Left colon (tissue), 2 donors: ENCODE results near the gene PROM2. TPM values are rescaled to one million over a fixed set of nuclear protein-coding genes. Genes with fewer than 3 reads are reported as not detected.

Source experiments
- ATAC-seq: fragments of 200-7000 bp; cut with Tn5 transposase; one replicate; pipeline ENCODE4 v1.9.1; 2020; ENCODE audit warnings: mild to moderate bottlenecking, moderate library complexity
- DNase-seq, 2 donors: peaks; one replicate each; pipeline ENCODE4 v3.0.0-alpha.2; 2020
- intact Hi-C, 2 donors: fragments of 100-400 bp; cut with DNase I in 1 of 2; cut with micrococcal nuclease in 1 of 2; formaldehyde crosslinking; loops; one replicate each; pipeline versions ENCODE4 v1.11.2 to v1.14.0; 2022; cut with DNase I, micrococcal nuclease
- total RNA-seq, 2 donors: library from RNA; stranded (reverse); fragmentation: NEBNext Ultra II Directional; extraction: Animal tissue kit (Norgen Biotek cat#: 25700); gene quantifications; one replicate each; pipeline ENCODE4 v1.2.1, GENCODE V29; 2021
- donor health status: DM: no; HTN: no; CAD: no.
- donor health status: DM: yes; HTN: yes; CAD: no.

The PROM2 gene
- total RNA-seq, 2 donors from 2014 or later, result 32.9 to 39.9 TPM

DNA sequence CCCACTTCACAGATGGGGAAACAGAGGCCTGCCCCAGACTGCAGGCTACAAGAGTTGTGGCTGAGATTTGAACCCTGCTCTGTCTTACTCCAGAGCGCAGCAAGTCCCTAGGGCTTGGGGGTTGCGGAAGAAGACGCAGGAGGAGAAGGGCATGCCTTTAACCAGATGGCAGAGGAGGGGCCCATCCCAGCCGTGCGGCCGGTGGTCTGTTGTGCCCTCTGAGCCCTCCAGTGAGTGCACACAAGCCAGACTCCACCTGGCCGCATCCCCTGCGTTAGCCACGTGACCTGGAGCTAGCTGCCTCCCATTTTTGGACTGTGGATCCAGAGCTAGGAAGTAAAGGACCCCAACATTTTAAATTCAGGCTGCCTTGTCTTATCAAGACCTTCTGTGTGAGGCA lies 25.7 kb downstream of the PROM2 start:
- ATAC-seq, result no peak
- intact Hi-C loops, result no loop called here
- DNase-seq, result no peak

DNA sequence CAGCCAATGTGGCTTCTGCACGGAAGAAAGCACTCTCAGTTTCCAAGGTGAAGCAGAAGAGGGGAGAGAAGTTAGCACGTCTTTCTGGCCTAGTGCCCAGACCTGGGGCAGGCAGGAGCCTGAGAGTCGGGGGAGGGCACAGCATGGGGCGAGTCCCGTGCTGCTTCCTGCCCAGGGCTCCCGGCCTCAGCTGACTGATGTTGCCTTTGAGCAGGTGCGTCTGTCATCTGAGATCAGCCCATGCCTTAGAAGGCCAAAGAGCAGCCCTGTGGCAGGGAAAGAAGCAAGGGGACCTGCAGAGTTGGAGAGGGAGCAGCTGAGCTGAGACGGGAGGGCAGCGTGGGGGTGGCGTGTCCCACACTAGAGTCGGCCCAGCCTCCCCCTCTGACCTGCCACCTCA lies 26.2 kb downstream of the PROM2 start:
- DNase-seq, result peak in 1 of 2 donors; percentile 31
- peak; percentile 49 for ATAC-seq
- intact Hi-C loops, result no loop called here

DNA sequence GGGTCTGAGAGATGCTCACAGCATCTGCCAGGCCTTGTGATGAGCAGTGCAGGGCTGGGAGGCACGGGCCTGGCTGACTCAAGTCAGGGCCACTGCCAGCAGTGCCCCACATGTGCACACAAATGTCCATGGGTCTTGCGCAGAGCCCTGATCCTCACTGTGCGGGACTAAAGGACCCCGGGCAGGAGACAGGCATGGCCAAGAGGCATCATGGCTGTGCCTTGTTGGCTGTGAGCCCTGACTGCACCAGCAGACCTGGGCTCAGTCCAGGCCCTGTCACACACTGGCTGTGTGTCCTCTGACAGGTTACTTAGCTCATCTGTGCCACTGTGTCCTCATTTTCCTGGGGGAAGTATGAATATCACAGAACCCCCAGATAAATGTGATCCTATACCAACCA lies 26.9 kb downstream of the PROM2 start:
- intact Hi-C loops, result no loop called here
- ATAC-seq, result no peak
- no peak for DNase-seq

DNA sequence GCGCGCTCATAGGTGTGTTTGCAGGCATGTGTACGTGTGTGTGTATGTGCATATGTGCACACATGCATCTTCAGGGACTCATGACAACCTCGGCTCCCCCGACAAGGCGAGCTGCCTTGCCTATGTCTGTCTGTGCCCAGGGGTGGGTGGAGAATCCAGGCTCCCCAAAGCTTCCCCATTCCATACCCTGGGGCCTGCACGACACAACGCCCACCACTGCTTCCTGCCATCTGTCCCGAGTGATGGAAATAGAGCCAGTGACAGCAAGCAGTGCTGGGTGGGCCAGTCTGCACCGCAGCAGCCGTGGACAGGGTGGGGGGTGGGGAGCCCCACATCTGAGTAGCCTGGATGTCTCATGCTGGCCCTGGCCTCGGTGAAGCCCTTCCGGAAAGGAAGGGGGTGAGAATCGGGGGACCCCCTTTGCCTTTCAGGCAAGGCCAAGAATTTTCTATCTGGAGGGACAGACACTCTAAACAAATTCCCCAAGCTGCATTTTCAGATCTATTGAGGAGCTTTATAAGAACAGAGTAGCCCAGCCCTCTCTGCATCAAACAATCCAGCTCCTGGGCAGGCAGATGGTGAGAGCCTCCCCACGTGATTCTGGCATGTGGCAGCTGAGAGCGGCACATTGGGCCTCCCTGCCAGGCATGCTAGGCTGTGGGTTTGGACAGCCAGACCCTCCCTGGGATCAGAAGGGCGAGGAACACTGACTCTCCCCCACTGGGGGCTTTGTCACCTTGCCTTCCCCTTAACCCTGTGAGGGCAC lies 27.8 kb downstream of the PROM2 start:
- DNase-seq (no peak), ATAC-seq (no peak)
- intact Hi-C loops, result no loop called here

DNA sequence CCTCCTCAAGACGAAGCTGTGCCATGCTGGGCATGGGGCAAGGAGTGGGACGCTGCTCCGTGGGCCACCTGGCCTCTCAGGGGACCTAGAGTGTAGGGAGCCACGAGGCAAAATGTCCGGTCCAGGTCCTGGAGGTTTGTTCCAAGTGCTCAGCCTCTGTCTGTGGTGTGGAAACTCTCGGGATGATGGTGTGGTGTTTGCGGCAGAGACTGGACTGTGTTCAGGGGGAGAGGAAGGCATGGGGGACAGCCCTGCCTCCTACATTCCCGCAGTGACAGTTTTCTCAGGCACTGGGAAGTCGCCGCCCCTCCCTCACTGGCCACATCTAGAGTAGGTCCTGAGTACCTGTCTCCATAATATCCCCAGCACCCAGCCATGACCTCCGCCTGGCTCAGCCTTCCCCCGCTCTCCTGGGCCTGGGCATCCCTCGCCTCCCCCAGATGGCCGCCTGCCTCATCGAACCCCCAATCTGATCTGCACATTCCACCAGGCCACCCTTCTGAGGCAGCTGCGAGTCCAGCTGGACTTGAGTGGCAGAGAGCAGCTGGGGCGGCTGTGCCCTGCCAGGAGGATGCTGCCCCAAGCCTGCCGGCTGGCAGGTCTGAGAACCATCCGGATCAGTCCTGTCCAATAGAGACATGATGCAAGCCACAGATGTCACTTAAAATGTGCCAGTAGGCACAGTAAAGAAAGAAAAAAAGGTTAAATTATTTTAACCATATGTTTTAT lies 29.1 kb downstream of the PROM2 start:
- intact Hi-C loops, result no loop called here
- no peak for DNase-seq
- ATAC-seq, result no peak

DNA sequence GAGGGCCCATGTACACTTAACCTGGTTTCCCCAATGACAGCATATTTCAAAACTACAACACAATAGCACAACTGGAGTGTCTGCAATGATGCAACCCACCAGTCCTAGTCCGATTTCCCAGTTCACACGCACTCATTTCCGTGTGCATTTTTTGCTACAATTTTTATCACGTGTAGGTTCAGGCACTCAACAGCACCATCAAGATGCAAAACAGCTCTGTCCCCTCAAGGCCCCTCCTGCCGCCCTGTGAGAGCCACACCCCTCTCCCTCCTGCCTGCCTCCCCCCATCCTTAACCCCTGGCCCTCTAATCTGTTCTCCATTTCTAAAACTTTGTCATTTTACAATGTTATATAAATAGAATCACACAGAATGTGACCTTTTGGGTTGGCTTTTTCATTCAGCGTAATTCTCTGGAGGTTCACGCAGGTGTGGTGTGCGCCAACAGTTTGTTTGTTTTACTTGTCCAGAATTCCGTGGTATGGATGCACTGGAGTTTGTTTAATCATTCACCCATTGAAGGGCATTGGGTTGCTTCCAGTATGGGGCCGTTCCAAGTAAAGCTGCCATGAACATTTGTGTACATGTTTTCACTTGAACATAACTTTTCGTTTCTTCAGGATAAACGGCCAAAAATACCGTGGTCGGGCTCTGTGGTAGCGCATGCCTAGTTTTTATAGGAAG lies 31.3 kb downstream of the PROM2 start:
- DNase-seq (peak; percentile 23 to 52), ATAC-seq (peak; percentile 79)
- intact Hi-C loops, result no loop called here

DNA sequence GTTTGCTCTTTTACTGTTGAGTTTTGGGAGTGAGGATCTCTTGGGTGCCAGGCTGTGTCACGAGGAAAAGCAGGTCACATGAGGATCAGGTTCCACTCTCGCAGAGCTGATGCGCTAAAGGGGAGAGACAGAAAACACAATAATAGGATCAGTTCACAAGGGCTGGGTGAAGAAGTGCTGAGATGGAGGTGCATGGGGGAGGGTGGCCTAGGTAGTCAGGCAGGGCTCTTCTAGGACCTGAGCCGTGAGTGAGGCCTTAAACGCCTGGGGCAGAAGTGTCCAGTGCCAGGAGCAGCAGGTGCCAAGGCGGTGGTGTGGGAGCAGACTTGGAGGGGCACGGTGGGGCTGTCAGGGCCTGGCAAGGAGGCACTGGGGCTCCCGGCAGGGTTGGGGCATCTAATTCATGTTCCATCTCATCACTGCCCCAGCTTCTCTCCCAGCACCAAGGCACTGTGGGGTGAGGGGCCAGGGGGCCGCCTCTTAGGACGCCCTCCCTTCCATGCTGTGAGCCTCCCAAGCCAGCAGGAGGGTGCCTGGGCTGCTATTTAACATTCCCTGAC lies 32.2 kb downstream of the PROM2 start:
- DNase-seq (no peak), ATAC-seq (no peak)
- intact Hi-C loops, result no loop called here

DNA sequence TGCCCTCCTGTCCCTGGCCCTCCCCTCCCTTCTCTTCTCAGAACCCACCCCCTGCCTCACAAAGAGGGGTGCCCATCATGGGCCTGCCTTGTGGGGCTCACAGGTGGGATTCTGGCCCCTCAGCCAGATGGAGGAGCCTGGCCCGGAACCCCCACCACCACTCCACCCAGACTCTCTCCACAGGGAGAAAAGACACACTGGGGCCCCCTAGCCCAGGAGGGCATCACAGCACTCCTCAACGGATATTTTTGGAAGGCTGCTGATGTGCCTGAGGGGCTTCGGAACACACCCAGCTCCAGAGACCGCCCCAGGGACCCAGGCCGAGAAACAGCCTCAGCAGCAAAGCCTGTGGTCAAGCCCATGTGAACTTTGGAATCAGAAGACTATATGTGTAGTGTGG lies 32.8 kb downstream of the PROM2 start:
- ATAC-seq (no peak), DNase-seq (no peak)
- intact Hi-C loops, result no loop called here

DNA sequence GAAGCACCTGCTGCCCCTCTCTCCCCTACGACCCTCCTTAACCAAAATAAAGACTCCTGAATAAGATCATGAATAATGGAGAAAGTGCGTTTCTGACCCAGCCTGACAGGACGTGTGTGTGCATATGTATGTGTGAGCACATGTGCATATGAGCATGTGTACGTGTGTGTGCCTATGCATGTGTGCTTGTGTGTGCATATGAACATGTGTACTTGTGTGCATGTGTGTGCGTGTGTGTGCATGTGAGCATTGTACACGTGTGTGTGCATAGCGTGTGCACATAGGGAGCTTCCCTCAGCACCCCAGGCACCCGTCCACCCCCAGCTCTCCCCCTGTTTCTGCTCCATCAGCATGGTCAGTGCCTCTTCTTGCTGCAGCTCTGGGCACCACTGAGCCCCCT lies 33.6 kb downstream of the PROM2 start:
- ATAC-seq (no peak), DNase-seq (no peak)
- intact Hi-C loops, result no loop called here

DNA sequence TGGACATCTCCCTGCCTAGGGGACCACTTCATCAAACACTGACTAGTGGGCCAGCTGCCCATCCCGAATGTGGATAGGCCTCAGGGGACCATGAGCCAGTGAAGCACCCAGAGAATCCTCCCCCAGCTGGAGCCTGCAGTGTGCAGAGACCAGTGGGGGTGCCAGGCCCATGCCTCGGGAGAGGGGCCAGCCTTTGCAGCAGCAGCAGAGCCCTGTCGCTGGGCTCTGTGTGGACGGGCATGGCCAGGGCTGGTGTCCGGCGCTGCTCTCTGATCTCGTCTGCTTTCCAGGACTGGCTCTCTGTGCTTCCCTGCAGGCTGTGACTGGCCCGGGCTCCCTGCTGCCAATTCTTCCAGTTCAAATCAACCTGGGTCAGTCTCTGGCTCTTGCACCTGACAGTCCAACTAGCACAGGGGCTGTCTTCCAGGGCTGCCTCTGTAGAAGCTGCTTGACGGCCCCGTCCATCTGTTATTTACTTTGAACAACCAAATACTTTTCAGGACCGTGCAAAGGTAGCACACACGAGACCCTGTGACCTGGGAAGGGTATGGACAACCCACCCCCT lies 34.3 kb downstream of the PROM2 start:
- intact Hi-C loops, result no loop called here
- no peak for DNase-seq
- no peak for ATAC-seq

DNA sequence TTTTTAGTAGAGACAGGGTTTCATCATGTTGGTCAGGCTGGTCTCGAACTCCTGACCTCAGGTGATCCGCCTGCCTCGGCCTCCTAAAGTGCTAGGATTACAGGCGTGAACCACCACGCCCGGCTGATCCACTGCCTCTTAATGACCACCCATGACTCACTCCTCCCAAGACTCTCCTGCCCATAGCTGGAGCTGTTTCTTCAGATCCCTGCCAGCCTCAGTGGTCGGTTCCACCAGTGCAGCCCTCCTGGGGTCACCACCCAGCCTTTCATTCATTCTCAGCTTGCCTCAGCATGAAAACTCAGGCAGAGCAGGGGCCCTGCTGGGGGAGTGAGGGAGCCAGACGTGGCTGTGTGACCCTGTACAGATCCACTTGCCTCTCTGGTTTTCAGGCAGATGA lies 35.4 kb downstream of the PROM2 start:
- ATAC-seq (no peak), DNase-seq (no peak)
- intact Hi-C loops, result no loop called here

DNA sequence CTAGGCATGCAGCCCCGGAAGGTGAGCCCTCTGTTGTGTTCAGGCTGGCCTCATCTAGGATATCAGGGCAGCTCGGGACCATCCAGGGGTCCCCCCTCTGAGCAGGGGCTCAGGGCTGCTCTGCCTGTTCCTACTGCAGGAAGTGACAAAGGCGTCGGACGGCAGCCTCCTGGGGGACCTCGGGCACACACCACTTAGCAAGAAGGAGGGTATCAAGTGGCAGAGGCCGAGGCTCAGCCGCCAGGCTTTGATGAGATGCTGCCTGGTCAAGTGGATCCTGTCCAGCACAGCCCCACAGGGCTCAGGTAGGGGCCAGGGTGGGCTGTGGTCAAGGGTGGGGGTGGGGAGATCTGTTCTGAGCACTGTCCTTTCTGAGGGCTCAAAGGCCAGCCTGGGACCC lies 36.0 kb downstream of the PROM2 start:
- intact Hi-C loops, result no loop called here
- no peak for ATAC-seq
- DNase-seq, result no peak

DNA sequence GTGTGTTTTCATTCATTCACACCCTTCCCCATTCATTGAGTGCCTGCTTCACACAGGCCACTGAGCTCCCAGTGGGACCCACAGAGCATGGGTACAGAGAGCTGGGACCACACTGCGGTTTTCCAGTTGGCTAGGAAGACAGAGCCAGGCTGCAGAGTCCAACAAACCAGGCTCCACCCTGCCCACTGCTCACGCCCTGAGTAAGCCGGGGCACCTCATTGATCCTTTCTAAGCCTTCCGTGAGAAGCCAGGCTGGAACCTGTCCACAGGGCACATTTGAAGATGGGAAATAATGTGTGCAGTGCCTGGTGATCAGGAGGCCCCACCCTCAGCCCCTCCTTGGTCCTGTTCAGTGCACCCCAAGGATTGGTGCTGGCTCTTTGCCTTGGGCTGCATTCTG lies 36.4 kb downstream of the PROM2 start:
- intact Hi-C loops, result no loop called here
- ATAC-seq, result peak; percentile 70
- peak in 1 of 2 donors; percentile 25 for DNase-seq

DNA sequence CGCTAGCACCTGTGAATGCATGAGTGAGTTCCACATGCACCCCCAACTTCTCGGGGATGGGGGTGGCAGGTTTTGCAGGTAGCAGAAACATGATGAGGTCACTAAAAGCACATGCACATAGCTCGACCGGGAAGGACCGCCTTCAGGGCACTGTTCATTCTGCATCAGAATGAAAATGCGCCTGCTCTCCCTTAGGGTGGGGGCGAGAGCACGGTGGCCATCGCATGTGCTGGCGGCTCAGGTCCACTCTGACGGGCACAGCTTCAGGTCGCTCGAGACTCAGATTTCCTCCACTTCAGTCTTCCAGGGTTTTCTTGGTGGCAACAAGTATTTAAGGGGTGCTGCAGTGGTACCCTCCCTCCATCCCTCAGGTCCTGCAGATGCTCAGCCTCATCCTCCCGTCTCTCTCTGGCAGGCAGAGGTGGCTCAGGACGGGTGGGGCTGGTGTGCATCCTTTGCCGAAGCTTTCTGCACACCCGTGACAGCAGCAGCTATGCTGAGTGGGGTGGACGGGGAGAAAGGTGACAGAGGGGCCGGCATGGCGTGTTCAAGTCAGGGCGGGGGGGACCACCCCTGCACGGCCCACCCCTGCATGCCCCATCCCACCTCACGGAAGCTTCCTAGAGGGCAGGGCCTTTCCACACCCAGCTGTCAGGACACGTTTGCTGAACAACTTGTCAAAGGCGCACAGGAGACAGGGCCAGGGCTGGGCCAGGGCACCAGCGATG lies 37.7 kb downstream of the PROM2 start:
- DNase-seq (no peak), ATAC-seq (no peak)
- intact Hi-C loops, result no loop called here

DNA sequence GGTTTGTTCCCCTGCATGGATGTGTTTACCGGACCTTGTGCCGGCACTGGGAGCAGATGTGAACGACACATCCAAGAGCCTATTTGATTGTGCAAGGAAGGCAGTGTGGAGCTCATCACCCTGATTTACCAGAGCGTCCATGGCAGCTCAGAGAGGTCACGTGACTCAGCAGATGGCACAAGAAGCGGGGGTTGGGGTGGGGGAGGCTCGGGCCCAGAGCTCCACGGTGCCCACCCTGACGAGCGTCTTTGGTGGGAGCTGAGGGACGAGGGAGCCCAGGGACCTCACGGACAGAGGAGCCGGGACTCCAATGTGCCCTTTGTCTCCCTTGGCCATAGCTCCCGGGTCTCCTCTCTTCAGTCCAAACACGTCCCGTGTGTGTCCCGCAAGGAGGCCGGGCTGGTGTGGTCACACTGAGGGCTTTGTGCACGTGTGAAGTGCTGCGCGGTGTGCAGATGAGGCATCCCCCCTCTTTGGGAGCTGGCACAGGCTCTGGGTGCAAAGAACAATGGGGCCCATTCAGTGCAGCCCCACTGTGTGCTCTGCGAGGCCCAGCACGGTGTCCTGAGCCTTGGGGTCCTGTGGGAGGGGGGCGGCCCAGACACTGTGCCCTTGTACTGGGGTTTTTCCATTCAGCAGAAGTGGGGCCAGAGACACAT lies 38.4 kb downstream of the PROM2 start:
- no peak for DNase-seq
- ATAC-seq, result no peak
- intact Hi-C loops, result no loop called here

DNA sequence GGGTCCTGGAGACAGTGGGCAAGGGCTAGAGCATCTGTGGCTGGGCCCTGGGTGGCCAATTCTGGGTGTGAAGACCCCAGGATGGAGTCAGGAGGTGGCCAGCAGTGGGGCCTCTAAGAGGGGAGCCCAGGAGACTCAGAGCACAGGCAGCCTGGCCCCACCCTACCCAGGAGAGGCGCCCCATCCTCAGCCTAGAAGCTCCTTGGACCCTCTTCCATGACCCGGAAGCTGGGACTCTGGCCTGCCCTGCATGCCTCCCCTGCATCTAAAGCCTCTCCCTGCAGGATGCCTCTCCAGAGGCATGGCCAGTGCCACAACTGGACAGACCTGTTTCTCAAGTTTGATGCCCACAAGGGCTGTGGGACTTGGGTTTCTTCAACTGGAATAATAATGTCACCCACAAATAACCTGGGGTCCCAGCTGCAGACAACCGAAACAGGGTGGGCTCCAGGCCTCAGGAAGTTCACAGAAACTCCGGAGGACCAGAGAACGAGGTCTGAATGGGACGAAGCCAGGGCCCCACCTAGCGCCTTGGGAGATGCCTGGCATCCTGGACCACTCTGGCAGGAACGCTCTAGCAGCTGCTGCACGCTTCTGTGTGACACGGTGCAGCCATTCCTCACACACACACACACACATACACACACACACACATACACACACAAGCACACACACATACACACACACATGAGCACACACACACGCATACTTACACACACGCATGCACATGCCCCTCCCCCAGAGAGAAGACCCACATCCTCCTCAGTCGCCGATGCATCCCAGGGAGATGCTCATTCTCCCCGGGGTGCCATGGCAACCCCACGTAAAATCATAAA lies 39.3 kb downstream of the PROM2 start:
- ATAC-seq (no peak), DNase-seq (no peak)
- intact Hi-C loops, result no loop called here

DNA sequence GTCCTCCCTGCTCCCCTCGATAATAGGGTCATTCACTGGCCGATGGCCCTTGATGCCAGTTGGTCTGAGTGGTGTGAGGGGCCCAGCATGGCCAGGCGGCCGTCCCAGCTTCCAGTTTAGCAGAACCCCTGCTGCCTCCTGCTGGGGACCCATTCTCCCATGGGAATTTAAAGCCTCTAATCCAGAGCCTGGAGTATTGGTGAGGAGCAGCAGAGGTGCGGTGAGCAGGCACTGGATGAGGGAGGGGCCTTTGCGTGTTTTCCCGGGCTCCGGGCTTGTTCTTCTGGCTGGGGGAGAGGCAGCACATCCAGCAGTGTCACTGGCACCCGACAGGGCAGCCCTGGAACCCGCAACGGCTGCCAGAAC lies 40.3 kb downstream of the PROM2 start:
- DNase-seq, result no peak
- ATAC-seq, result no peak
- intact Hi-C loops, result no loop called here
